DMS 273 treated with DMSO at 0.1 percent for 48 hours (cell line): Measurements from ENCODE around the gene FYB1.

Source experiments
- DNase-seq: peaks from one replicate; lab custom pipeline; 2025; lab: John Stamatoyannopoulos, UW

FYB1 gene

DNA sequence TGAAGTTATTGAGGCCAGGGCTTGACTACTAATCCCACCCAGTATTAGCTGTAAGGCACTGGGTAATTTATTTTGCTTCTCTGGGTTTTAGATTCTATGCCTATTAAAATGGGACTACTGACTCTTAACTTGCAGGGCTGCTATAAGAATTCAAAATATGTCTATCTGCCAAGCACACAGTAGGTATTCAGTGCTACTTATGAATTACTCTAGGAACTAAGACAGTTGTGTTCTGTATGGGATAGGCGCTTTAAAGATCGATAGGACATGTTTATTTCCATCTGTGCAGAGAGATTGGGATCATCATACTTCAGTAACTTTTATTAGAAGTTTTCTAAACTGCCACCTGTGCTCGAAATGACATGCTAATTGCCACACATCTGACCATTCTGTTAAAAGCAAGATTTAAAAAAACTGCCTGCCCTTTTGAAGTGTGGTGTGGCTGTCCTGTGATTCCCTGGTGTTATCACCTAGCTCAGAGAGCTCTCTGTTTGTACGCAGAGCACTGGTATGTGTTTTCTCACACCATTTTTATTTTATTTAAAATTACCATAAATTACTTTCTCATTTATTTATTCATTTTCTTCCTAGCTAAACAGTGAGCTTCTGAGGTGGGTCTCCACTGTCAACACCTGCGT is 58.7 kb downstream of the FYB1 start:
- DNase-seq, result no peak

DNA sequence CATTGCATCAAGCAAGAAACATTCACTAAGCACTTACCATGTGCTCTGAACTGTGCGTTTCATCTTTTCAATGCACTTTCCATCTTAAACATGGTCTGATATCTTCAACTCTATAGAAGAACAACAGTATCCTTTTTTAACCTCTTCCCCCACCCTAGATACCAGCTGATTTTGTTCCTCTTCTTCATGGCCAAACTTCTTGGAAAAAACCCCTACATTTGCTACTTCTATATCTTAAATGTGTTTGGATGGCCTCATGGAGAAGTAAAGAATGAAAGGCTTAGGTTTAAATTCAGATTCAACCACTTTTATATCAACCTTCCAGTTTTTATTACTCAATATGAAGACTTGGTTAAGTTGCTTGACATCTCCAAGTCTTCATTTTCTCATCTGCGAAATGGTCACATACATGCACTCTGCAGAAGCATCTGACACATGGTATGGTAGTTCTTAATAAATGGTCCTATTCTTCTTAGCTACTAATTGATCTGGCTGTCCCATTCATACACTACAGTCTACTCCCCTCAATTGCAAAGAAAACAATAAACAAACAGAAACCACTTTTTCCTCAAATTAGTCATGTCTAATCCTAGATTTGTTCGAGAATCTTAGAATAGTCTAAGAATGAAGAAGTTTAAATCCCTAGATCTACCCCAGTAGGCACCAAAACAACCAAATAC is 59.4 kb downstream of the FYB1 start:
- DNase-seq, result no peak

GRCh38 chr5:39158786-39159185 is 60.6 kb downstream of the FYB1 start:
- DNase-seq, result no peak

DNA sequence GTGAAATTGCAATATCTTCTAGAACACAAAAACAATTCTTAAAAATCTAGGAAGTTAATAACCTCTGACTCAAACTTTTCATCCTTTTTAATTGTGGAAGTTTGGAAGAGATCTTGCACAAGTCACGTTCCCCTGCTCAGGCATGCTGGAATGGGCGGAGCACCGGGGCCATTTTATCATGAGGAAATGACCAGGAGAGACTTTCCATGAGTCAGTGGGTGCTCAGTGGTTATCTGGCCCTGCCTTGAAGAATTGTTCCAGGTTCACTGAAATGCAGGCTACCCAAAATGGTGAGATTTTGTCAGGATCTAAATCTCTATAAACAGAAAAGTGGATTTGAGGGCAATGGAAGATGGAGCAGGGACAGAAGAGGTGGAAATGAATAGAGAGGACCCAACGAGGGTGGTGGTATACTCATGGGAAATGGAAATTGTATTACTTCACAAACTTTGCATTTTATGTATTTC is 61.2 kb downstream of the FYB1 start:
- DNase-seq, result no peak

- DNase-seq, result no peak
These were observed 61.7 kb downstream of the FYB1 start for GRCh38 chr5:39157701-39158100.

- no peak for DNase-seq
These were observed 63.3 kb downstream of the FYB1 start for GRCh38 chr5:39156082-39156481.

- no peak for DNase-seq
These were observed 67.6 kb downstream of the FYB1 start for GRCh38 chr5:39151745-39152144.

GRCh38 chr5:39149966-39150365 is 69.4 kb downstream of the FYB1 start:
- no peak for DNase-seq

DNA sequence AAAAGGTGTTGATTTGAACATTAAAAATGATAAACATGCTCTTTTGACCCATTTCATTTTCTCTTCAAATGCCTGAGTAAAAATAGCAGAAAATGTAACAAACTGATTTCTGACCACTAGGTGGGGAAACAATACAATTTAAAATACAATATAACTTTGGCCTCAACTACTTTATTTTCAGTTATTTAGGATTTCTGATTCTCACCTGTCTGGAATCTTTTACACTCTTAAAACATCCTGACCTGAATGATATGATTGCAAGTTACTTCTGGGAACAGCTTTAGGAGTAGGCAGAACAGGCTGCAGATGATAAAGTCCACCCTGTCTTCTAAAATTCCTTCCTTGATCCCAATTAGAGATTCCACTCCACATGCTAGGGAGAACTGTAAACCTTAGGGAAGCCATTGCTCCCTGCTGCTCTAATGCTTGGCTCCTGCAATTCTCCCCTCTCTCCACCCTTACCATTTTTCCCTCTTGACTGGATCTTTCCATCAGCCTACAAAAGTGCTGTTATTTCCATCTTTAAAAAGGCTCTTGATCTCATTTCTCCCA is 70.3 kb downstream of the FYB1 start:
- no peak for DNase-seq

DNA sequence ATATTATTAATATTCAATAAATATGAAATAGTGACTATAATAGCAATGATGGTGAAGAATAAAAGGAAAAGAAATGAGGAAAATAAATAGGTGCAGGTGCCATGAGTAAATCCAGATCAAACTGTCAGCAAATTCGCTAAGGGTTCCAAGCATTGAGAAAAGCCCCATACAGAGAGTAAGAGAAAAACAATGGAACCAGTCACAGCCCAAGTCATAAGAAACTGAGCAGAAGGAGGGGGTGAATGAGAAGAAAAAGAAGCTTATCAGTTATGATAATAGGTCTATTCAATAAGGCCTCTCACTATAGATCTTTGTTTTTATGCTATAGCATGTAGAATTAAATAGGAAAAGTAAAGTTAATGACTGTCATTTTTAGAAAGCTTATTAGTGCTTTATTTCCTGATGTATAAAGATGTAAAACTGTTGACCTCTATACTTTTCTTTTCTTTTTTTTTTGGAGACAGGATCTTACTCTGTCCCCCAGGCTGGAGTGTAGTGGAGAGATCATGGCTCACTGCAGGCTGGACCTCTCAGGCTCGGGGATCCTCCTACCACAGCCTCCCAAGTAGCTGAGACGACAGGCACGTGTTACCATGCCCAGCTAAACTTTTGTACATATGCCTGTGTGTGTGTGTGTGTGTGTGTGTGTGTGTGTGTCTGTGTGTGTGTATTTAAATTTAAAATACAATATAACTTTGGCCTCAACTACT is 72.4 kb downstream of the FYB1 start:
- no peak for DNase-seq

- no peak for DNase-seq
These were observed 76.1 kb downstream of the FYB1 start for GRCh38 chr5:39143151-39143860.

DNA sequence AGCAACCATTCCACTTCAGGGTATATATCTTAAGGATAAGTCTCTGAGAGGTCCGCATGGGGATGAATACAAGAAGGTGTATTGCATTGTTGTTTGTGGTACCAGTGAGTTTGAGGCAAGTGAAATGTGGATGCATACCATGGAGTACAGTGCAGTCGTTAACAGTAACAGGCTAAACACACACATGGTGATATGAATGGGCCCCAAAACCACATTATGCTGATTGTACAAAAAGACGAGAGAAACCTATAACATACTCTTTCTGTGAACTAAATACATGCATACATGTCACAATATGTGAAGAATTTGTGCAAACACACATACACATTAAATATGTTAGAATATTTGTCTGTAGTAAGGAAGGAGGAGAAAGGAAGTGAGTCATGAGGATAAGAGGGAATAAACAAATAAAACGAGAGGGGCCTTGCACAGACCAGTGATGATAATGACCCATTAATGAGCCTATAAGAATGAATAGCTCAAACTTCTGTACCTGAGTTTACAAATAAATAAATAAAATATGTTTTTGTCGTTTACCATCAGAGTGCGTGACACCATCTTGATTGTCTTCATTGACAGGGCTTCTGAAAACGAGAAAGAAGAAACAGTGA is 78.7 kb downstream of the FYB1 start:
- DNase-seq, result no peak

DNA sequence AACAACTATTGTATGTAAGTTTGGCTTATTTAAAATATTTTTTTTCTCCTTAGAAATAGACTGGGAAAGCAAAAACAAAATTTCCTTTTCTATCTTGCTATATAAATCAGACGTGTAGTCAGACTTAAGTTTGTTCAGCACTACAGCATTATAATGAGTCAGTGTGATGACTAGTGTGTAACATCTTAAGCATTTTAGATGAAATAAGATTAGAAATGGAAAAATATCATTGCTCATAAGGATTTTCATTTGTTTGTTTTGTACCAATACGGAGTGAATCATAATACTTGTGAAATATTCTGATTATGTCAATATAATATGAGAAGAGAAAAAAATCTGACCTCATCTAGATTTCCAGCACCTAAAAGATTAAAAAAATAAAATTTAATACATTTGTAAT is 80.5 kb downstream of the FYB1 start:
- no peak for DNase-seq

GRCh38 chr5:39137819-39138451 is 81.4 kb downstream of the FYB1 start:
- no peak for DNase-seq

- no peak for DNase-seq
These were observed 82.0 kb downstream of the FYB1 start for GRCh38 chr5:39137391-39137790.

DNA sequence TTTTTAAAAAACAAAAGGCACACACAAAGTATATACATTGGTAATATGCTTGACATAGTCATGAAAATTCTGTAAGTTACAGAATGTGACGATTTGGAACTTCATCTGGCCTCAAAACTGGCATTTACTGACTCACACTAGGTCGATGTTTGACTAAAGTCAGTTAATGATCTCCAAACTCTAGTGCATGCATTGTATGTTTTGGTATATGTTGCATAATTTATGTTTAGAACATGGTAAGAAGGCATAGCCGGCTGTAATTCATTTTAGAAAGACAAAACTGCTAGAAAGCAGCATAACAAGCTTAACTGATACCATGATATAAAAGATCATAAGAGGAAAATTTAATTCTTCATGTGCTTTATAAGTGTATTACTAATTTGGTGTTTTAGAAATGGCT is 86.6 kb downstream of the FYB1 start:
- DNase-seq, result no peak

DNA sequence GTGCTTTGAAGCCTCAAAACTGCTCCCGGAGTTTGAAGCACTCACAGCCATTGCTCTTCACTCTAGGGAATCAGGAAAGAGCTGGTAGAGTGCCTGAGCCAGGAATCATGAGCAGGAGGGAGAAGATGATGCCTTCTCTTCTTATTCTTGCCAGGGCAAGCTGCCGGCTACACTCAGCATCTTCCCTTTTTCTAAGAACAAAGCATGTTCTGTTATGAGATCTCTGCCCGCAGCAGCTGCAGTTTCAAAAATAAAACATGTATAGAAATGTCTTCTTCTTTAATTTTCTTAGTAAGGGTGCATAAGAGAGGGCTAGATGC is 87.3 kb downstream of the FYB1 start:
- no peak for DNase-seq

- no peak for DNase-seq
These were observed 87.9 kb downstream of the FYB1 start for GRCh38 chr5:39131210-39132127.

- DNase-seq, result no peak
These were observed 88.6 kb downstream of the FYB1 start for GRCh38 chr5:39130716-39131115.

GRCh38 chr5:39121922-39122321 is 97.4 kb downstream of the FYB1 start:
- no peak for DNase-seq
